ENCODE results near the gene ARHGEF9.

GRCh38 chrX:63810746-63811145 lies 25.7 kb upstream of the ARHGEF9 start:
- no peak for TF ChIP-seq CTCF (IDR thresholded peaks at IDR 0.05; ENCODE audit: insufficient read depth, low read depth, low read length)
- no peak for TF ChIP-seq EZH2 (IDR thresholded peaks at IDR 0.05; ENCODE audit: insufficient read depth, low read length)
